Mucosa of descending colon (tissue), 3 donors: ENCODE measurements around the gene ARHGEF10L. TPM values are rescaled to one million over a fixed set of nuclear protein-coding genes. Genes with fewer than 3 reads are reported as not detected.
A peak's percentile ranks its signal among the peaks of the same experiment; 100 is the strongest.

Experiments
- ATAC-seq: fragments of 200-7000 bp; cut with Tn5 transposase; one replicate; pipeline ENCODE4 v1.9.1; 2020; ENCODE audit warnings: mild to moderate bottlenecking, moderate library complexity
- DNase-seq, 3 donors: peaks; one replicate each; pipeline ENCODE4 v3.0.0-alpha.2; 2020
- H3K36me3 ChIP-seq: fragments of 200-600 bp; one replicate; pipeline ENCODE4 v1.8.0; 2021; ENCODE audit warnings: low read depth, mild to moderate bottlenecking
- H3K4me1 ChIP-seq: fragments of 200-600 bp; one replicate; pipeline ENCODE4 v1.8.0; 2021; ENCODE audit warnings: low read depth, mild to moderate bottlenecking
- H3K4me3 ChIP-seq: fragments of 200-600 bp; one replicate; pipeline ENCODE4 v1.8.0; 2021; ENCODE audit warnings: mild to moderate bottlenecking
- H3K9me3 ChIP-seq: fragments of 200-600 bp; one replicate; pipeline ENCODE4 v1.8.0; 2021; ENCODE audit warnings: mild to moderate bottlenecking
- intact Hi-C, 2 donors: fragments of 100-400 bp; cut with DNase I in 1 of 2; cut with micrococcal nuclease in 1 of 2; formaldehyde crosslinking; loops; one replicate each; pipeline versions ENCODE4 v1.11.0 to v1.11.1; 2022; cut with DNase I, micrococcal nuclease
- total RNA-seq, 3 donors: library from RNA; stranded (reverse); fragmentation: NEBNext Ultra II Directional in 2 of 3; extraction: Animal tissue kit (Norgen Biotek cat#: 25700) in 2 of 3; gene quantifications; one replicate each; pipeline versions ENCODE4 v1.2.1 to v1.2.4, GENCODE V29; 2021 to 2023
- TF ChIP-seq, protein P1 (sequence below): fragments of 200-600 bp; IDR thresholded peaks from one replicate; pipeline ENCODE4 v1.8.0; 2022; ENCODE audit warnings: antibody characterized with exemption, mild to moderate bottlenecking
- donor health status: DM: no; HTN: no; CAD: no; lungs with moderate emphysema.
- donor health status: DM: no; HTN: no; CAD: no.
- donor health status: DM: no; HTN: yes; CAD: no.

The ARHGEF10L gene
- total RNA-seq, 3 donors from 2014 or later = 87.6 to 146 (median 144) TPM

DNA sequence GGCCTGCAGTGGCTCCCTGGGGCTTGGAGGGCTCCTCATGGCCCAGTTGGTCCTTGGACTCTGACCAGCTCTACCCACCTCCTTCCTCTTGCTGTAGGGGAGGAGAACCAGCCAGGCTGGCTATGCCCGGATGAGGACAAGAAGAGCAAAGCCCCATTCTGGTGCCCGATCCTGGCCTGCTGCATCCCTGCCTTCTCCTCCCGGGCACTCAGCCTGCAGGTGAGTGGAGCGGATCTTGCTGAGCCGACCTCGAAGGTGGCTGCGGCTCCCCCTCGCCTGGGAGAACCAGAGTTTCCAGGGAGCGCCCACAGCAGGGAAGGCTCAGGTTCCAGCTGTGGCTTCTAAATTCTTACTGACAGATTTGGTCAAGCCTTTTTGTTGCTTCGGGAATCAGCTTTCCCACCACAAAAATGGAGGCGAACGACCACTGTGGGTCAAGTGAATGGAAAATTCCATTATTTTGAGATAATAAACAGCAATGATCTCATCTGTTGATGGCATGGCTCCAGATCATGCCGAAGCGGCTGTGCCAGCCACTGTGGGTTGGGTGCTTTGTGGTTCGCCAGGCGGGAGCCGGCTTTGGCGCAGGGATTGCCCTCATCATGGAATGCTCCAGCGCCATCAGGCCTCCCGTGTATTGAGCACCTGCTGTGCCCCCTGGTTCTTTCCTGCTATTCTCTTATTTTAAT is 109.1 kb downstream of the ARHGEF10L start:
- Histone ChIP-seq H3K4me1 (no peaks in the 10 kb centered on the region), H3K4me3 (no peak overlapping the region), H3K36me3 (no peaks in the 10 kb centered on the region), H3K9me3 (no peaks in the 10 kb centered on the region)
- intact Hi-C loops = no loop called here
- DNase-seq (no peak), ATAC-seq (no peak)
- TF ChIP-seq, protein P1, sequence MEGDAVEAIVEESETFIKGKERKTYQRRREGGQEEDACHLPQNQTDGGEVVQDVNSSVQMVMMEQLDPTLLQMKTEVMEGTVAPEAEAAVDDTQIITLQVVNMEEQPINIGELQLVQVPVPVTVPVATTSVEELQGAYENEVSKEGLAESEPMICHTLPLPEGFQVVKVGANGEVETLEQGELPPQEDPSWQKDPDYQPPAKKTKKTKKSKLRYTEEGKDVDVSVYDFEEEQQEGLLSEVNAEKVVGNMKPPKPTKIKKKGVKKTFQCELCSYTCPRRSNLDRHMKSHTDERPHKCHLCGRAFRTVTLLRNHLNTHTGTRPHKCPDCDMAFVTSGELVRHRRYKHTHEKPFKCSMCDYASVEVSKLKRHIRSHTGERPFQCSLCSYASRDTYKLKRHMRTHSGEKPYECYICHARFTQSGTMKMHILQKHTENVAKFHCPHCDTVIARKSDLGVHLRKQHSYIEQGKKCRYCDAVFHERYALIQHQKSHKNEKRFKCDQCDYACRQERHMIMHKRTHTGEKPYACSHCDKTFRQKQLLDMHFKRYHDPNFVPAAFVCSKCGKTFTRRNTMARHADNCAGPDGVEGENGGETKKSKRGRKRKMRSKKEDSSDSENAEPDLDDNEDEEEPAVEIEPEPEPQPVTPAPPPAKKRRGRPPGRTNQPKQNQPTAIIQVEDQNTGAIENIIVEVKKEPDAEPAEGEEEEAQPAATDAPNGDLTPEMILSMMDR = no peak

DNA sequence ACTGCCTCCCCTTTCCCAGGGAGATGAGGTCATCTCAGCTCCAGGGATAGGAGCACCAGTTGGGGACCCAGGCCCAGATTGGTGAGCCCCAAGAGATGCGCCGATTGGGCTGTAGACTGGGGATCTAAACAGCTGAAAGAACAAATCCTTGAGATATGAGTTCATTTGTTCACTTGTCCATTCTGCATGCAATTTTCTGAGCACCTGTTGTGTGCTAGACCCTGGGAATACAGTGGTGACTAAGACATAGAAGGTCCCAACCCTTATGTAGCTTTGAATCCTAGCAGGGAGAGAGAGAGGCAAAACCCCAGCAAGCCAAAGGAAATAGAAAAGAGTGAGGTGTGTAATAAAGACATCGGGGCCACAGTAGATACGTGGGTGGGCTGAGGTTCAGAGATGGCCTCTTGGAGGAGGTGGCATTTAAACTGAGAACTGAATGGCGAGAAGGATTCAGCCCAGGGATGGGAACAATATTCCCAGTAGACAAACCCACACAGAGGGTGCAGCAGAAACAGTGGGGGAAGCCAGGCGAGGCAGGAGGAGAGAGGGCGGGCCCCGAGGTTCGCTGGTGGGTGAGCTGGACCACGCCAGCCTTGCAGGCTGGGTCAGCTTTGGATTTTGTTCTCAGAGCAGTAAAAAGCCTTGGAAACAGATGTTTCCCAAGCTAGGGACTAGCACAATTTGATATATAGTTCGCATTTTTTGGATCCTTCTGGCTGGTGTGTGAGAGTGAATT is 110.0 kb downstream of the ARHGEF10L start:
- intact Hi-C loops = no loop called here
- no peaks in the 10 kb centered on the region for H3K9me3 ChIP-seq
- H3K36me3 ChIP-seq = no peaks in the 10 kb centered on the region
- ATAC-seq (no peak), DNase-seq (no peak)
- no peaks in the 10 kb centered on the region for H3K4me1 ChIP-seq
- TF ChIP-seq, protein P1 = no peak
- H3K4me3 ChIP-seq = no peak overlapping the region

DNA sequence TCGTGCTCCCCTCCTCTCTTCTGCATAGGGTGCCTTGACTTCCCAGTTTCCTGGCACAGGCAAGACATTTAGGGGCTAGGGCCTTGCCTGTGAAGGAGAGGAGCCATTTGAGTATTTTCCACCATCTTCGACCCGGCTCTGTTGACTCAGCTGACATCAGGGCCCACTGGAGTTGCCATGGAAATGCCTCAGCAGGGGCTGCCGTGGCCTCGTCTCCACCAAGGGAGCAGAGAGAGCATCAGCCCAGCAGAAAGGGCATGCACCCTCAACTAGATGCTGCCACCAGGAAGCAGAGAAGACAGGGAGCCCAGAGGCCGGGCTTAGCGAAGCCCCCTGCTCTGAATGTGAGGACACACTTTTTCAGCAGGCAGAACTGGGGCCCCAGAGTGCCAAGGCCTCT is 113.8 kb downstream of the ARHGEF10L start:
- intact Hi-C loops = no loop called here
- no peak for ATAC-seq
- TF ChIP-seq, protein P1 = no peak
- peaks cover 7% of the 10 kb centered on the region for H3K36me3 ChIP-seq
- H3K4me3 ChIP-seq = no peak overlapping the region
- no peaks in the 10 kb centered on the region for H3K4me1 ChIP-seq
- no peaks in the 10 kb centered on the region for H3K9me3 ChIP-seq
- no peak for DNase-seq

DNA sequence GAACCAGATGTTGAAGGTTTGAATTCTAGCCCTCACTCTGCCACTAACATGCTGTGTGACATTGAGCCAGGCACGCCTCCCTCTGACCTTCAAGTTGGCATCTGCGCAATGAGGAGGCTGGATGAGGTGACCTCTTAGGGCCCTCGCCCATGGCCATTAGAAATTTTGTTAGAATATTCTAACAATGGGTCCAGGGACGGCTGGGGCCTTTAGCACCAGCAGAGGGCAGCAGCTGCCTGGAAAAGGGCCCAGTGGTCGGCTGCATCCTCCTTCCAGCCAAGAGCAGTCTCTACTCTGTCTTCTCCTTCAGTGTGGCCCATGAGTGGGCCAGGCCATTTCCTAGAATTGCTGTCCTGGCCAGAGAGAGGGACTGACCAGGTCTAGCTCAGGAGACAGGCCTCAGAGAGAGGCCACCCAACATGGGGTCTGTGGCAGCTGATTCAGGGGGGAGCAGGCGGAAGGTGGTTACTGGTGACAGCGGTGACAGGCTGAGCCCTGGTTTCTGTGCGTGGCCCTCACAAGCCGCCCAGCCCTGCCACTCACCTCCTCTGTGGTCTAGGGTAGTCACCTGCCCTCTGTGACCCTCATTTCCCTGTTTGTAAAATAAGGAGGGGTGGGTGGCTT is 114.3 kb downstream of the ARHGEF10L start:
- intact Hi-C loops = no loop called here
- H3K4me3 ChIP-seq = no peak overlapping the region
- no peaks in the 10 kb centered on the region for H3K9me3 ChIP-seq
- H3K4me1 ChIP-seq = no peaks in the 10 kb centered on the region
- TF ChIP-seq, protein P1 = peak; percentile 8
- H3K36me3 ChIP-seq = peaks cover 7% of the 10 kb centered on the region
- ATAC-seq = peak; percentile 30
- DNase-seq = peak in 1 of 3 donors; percentile 33

DNA sequence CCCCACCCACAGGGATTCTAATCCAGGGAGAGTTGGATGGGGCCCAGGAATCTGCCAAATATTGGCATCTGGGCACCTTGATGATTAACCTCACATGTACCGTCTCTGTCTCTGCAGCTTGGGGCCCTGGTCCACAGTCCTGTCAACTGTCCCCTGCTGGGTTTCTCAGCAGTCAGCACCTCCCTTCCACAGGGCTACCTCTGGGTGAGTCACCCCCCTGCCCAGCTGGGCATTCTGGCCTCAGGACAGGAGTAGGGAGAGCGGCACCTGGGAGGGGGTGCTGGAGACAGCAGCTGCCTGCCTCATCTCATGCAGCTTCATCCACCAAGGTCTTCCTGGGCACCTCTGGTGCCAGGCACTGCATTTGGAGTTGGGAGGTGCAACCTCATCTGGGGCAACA is 115.0 kb downstream of the ARHGEF10L start:
- H3K9me3 ChIP-seq = no peaks in the 10 kb centered on the region
- H3K4me3 ChIP-seq = no peak overlapping the region
- intact Hi-C loops = no loop called here
- no peaks in the 10 kb centered on the region for H3K4me1 ChIP-seq
- DNase-seq (no peak), ATAC-seq (no peak)
- peaks cover 11% of the 10 kb centered on the region for H3K36me3 ChIP-seq
- TF ChIP-seq, protein P1 = no peak
